HUES48 (cell line): ENCODE results near the gene RALGDS.
"Not testable (repeated sequence)": the region's sequence is repeated elsewhere in the genome, so short reads cannot be mapped to it uniquely, and the experiment has no call there.

Source experiments
- H3K27ac ChIP-seq: one replicate; pipeline ENCODE4 v1.7.0; 2013; ENCODE audit warnings: low read depth, low read length, inconsistent platforms
- H3K27me3 ChIP-seq: 2 replicates; pipeline ENCODE4 v1.6.1; 2013; ENCODE audit warnings: mild to moderate bottlenecking, low read length; ENCODE audit not compliant: control insufficient read depth, insufficient read depth
- H3K36me3 ChIP-seq: 2 replicates; pipeline ENCODE4 v1.6.1; 2013; ENCODE audit warnings: low read length; ENCODE audit not compliant: control insufficient read depth, insufficient read depth
- H3K4me1 ChIP-seq: 2 replicates; pipeline ENCODE4 v1.6.1; 2013; ENCODE audit warnings: mild to moderate bottlenecking, low read length; ENCODE audit not compliant: control insufficient read depth, insufficient read depth
- H3K4me3 ChIP-seq: 2 replicates; pipeline ENCODE4 v1.5.1; 2013; ENCODE audit warnings: mild to moderate bottlenecking, low read depth, low read length
- H3K9ac ChIP-seq: 2 replicates; pipeline ENCODE4 v1.6.1; 2013; ENCODE audit warnings: mild to moderate bottlenecking, low read depth, low read length, moderate library complexity
- H3K9me3 ChIP-seq: 2 replicates; pipeline ENCODE4 v1.6.1; 2013; ENCODE audit warnings: low read length; ENCODE audit not compliant: control insufficient read depth, insufficient read depth

Gene RALGDS

DNA sequence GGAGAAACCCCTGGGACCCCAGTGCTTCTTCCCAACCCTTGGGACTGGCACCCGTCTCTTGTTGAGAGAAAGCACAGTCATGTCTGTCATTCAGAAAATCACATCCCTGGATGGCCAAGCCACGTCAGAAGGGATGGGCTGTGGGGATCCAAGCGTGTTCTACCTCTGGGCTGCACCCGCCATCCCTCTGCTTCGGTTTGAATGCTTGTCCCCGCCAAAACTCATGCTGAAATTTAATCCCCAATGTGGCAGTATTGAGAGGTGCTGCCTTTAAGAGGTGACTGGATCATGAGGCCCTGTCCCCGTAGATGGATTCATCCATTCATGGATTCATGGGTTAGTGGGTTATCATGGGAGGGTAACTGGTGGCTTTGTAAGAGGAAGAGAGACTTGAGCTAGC, 32.3 kb downstream of the RALGDS start:
- Histone ChIP-seq H3K4me1 (no peaks in the 10 kb centered on the region), H3K4me3 (no peak overlapping the region), H3K27ac (no peak overlapping the region), H3K9me3 (no peaks in the 10 kb centered on the region), H3K9ac (no peak overlapping the region), H3K36me3 (no peaks in the 10 kb centered on the region), H3K27me3 (no peaks in the 10 kb centered on the region)

DNA sequence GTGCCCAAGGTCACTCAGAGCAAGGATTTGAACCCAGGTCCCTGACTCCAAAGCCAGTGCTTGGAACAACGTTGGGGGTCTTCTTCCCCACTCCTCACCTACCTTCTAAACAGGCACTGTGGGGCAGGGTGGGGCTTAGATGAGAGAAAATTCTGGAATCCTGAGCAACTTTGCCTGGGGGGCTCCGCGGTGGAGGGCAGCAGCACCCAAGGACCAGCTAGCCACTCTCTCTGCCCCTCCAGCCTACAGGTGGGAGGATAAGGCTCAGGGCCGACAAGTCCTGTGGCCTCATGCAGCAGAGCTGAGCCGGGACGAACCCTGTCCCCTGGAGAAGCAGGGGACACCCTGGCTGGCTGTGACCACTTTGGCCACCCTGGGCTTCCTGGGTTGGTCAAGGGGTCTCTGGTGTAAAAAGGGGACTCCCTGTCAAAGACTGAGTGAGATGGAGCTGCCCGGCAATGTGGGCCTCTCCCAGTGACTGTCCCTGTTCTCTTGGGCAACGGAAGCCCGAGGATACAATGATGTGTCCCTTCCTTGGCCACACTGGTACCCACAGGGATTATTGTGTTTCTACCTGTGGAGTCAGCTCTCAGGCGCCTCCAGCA, 32.8 kb downstream of the RALGDS start:
- Histone ChIP-seq H3K4me1 (no peaks in the 10 kb centered on the region), H3K9ac (no peak overlapping the region), H3K9me3 (no peaks in the 10 kb centered on the region), H3K36me3 (no peaks in the 10 kb centered on the region), H3K27me3 (no peaks in the 10 kb centered on the region), H3K27ac (no peak overlapping the region), H3K4me3 (no peak overlapping the region)

DNA sequence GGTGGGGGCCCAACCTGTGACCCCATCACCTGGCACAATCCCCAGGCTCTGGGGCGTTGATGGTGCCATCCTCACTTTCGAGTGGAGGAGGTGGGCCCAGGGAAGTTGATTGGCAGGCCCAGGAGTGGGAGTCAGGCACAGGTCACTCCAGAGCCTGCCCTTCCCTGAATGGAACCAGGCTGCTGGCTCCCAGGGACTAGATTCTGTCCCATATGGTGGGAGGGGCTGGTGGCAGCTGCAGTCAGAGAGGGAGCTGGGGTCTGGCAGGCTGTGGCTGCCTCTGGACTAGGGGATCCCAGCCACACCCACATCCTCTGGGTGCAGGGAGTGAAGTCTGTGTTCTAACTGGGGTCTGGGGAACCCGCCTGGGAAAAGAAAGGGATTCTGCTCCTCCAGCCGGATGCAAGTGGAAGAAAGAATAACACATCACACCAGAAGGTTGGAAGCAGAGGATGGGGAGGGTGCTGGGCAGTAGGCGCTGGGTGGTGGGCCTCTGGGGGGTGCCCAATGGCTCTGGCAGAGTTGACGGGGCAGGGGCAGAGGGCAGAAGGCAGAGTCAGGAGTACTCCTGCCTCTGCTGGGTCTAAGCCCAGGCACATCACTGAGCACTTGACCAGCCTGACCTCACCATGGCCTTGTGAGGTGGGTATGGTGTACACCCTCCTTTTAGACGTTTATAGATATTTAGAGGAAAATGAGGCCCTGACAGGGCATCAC, 33.5 kb downstream of the RALGDS start:
- Histone ChIP-seq H3K9me3 (no peaks in the 10 kb centered on the region), H3K4me1 (no peaks in the 10 kb centered on the region), H3K9ac (no peak overlapping the region), H3K27ac (no peak overlapping the region), H3K4me3 (no peak overlapping the region), H3K27me3 (no peaks in the 10 kb centered on the region), H3K36me3 (no peaks in the 10 kb centered on the region)

DNA sequence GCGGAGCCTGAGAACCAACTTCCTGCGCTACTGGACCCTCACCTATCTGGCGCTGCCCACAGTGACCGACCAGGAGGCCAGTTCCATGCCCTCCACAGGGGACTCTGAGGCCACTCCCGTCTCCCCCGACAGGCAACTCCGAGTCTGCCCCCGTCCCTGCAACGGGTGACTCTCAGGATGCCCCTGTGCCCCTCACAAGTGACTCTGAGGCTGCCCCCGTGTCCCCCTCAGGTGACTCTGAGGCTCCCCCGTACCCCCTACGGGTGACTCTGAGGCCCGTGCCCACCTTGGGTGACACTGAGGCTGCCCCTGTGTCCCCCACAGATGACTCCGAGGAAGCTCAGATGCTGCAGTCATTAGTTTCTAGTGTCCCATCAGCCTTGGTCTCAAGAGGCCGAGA, 34.1 kb downstream of the RALGDS start:
- H3K27ac ChIP-seq = no peak overlapping the region
- H3K9ac ChIP-seq = no peak overlapping the region
- H3K4me1 ChIP-seq = no peaks in the 10 kb centered on the region
- no peaks in the 10 kb centered on the region for H3K9me3 ChIP-seq
- H3K27me3 ChIP-seq = no peaks in the 10 kb centered on the region
- no peaks in the 10 kb centered on the region for H3K36me3 ChIP-seq
- no peak overlapping the region for H3K4me3 ChIP-seq

DNA sequence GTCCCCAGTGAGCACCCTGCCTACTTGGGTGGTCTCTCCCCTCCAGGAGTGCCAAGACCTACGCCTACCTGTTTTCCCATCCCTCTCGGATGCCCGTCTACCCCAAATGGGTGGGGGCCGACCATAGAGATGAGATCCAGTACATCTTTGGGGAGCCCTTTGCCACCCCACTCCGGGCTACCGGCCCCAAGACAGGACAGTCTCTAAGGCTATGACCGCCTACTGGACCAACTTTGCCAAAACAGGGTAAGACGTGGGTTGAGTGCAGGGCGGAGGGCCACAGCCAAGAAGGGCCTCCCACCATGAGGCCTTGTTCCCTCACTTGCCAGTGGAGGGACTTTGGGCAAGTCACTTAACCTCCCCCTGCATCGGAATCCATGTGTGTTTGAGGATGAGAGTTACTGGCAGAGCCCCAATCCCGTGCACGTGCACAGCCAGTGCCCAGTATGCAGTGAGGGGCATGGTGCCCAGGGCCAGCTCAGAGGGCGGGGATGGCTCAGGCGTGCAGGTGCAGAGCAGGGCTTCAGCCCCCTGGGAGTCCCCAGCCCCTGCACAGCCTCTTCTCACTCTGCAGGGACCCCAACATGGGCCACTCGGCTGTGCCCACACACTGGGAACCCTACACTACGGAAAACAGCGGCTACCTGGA, 34.7 kb downstream of the RALGDS start:
- not testable (repeated sequence) for H3K9me3 ChIP-seq, H3K9ac ChIP-seq, H3K4me1 ChIP-seq, H3K36me3 ChIP-seq, H3K27me3 ChIP-seq, H3K4me3 ChIP-seq, H3K27ac ChIP-seq

DNA sequence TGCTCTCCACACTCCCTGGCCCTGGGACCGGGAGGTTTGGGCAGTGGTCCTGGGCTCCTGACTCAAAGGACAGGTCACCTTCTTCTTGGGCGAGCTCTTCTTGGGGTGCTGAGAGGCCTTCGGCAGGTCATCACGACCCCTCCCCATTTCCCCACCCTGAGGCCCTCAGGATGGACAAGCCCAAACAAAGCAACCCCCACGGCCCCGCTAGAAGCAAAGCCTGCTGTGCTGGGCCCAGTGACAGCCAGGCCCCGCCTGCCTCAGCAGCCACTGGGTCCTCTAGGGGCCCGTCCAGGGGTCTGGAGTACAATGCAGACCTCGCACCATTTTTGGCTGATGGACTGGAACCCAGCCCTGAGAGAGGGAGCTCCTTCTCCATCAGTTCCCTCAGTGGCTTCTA, 37.4 kb downstream of the RALGDS start:
- not testable (repeated sequence) for H3K36me3 ChIP-seq, H3K9ac ChIP-seq, H3K9me3 ChIP-seq, H3K4me3 ChIP-seq, H3K4me1 ChIP-seq, H3K27ac ChIP-seq, H3K27me3 ChIP-seq

DNA sequence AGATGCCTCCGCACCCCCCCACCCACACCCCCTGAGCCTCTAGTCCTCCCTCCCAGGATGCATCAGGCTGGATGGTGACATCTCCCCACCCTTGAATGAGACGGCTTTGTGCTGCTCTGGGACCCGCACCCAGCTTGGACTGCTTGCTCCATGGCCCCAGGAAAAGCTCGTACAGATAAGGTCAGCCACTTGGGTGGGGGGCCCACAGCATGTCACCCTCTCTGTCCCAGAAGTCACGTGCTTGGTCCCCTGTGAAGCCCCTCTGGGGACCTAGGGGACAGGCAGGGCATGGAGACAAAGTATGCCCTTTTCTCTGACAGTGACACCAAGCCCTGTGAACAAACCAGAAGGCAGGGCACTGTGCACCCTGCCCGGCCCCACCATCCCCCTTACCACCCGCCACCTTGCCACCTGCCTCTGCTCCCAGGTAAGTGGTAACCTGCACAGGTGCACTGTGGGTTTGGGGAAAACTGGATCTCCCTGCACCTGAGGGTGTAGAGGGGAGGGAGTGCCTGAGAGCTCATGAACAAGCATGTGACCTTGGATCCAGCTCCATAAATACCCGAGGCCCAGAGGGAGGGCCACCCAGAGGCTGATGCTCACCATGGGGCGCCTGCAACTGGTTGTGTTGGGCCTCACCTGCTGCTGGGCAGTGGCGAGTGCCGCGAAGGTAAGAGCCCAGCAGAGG, 38.9 kb downstream of the RALGDS start:
- not testable (repeated sequence) for H3K36me3 ChIP-seq, H3K27me3 ChIP-seq, H3K4me3 ChIP-seq, H3K27ac ChIP-seq, H3K4me1 ChIP-seq, H3K9ac ChIP-seq, H3K9me3 ChIP-seq

DNA sequence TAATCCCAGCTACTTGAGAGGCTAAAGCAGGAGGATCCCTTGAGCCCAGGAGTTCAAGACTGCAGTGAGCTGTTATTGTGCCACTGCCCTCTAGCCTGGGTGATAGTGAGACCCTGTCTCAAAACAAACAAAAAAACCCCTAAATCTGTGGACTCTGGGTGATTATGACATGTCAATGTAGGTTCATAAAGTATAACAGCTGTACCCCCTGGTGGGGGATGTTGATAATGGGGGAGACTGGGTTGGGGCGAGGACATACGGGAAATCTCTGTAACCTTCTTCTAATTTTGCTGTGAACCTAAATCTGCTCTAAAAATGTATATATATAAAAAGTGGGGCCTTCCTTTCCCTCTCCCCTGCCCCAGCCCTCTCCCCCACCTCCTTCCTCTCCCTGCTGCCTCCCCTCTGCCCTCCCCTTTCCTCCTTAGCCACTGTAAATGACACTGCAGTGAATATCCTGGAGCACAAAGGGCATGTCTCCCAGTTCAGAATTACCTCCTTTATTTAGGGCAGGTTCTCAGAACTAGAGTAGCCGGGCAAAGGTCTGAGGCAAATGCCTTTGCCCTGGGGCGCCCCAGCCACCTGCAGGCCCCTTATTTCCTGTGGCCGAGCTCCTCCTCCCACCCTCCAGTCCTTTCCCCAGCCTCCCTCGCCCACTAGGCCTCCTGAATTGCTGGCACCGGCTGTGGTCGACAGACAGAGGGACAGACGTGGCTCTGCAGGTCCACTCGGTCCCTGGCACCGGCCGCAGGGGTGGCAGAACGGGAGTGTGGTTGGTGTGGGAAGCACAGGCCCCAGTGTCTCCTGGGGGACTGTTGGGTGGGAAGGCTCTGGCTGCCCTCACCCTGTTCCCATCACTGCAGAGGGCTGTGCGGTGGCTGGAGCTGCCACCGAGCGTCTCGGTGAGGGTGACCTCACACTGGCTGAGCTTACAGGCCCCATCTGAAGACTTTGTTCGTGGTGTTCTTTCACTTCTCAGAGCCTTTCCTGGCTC, 40.0 kb downstream of the RALGDS start:
- H3K27ac ChIP-seq, H3K4me1 ChIP-seq, H3K27me3 ChIP-seq, H3K9ac ChIP-seq, H3K36me3 ChIP-seq, H3K9me3 ChIP-seq, H3K4me3 ChIP-seq: not testable (repeated sequence)

DNA sequence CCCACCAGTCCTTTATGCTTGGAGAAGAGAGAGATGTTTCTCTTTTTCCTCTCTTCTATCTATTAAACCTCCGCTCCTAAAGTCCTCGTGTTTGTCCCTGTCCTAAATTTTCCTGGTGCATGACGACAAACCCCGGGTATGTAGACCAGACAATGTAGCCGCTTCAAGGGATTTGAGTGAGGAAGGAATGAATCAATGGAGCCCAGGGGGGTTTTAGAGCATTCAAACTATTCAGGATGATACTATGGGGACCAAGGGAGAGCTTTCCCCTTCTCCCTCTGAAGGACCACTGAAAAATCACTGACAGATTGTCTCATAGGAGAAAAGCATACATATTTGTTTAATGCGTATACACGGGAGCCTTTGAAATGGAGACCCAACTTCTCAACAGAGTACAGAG, 40.9 kb downstream of the RALGDS start:
- Histone ChIP-seq H3K27ac (no peak overlapping the region), H3K27me3 (no peaks in the 10 kb centered on the region), H3K9ac (no peak overlapping the region), H3K4me3 (no peak overlapping the region), H3K4me1 (no peaks in the 10 kb centered on the region), H3K9me3 (no peaks in the 10 kb centered on the region), H3K36me3 (no peaks in the 10 kb centered on the region)

DNA sequence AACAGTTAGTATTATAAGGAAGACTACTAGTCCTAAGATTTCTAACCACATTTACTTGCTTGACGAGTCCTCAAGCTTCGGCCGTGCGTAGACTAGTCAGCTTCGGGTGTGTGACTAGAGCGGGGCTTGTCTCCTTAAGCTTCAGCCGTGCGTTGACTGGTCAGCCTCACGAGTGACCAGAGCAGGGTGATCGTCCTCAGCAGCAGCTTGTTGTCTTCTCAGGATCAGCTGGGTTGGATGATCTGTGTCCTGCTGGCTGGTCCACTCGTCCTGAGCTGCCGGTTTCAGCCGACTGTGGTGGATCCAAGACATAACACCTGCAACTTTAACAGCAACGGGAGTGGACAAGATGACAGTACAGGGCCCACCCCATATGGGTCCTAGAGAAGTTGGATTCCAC, 42.6 kb downstream of the RALGDS start:
- Histone ChIP-seq H3K36me3 (no peaks in the 10 kb centered on the region), H3K27me3 (no peaks in the 10 kb centered on the region), H3K9me3 (no peaks in the 10 kb centered on the region), H3K4me3 (no peak overlapping the region), H3K9ac (no peak overlapping the region), H3K27ac (no peak overlapping the region), H3K4me1 (no peaks in the 10 kb centered on the region)
